ENCODE data around the gene DTNB.

The DTNB gene

DNA sequence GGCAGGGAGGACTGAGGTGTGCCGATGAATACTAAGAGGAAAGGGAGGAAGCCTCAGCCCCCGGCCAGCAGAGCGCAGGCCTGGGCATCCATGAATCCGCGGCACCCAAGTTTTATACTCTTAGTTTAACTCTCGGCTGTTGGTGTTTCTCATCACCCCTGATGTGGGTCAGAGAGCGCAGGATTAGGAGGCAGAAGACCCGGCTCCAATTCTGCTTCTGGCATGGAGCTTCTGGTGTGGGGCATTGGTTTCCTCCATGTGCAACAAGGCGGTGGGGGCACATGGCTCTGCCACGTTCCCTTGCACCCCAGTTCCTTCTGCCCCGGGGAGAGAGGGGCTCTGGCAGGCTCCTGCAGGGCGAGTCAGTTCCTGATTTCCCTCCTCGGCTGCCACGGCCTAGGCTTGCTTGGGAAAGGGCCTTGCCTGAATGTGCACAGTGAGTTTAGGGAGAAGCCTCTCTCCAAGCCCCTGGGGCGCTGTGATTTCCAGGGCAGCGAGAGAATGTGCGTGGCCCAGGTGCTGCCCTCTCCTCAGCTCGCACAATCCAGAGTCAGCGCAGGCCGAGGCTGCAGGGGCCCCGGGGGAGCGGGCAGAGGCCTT lies 295.5 kb downstream of the DTNB start:
- no peak overlapping the region for H3K4me3 ChIP-seq (ENCODE audit: low read depth in 1 of 2, low read length in 1 of 2)
- H3K4me1 ChIP-seq (ENCODE audit: control insufficient read depth in 1 of 2, insufficient read depth in 1 of 2, low read depth in 1 of 2, low read length in 1 of 2), result peaks cover 9 to 10% of the 10 kb centered on the region in 2 experiments
- no peaks in the 10 kb centered on the region for H3K9me3 ChIP-seq
- no peaks in the 10 kb centered on the region for H3K36me3 ChIP-seq
- TF ChIP-seq, protein P1, sequence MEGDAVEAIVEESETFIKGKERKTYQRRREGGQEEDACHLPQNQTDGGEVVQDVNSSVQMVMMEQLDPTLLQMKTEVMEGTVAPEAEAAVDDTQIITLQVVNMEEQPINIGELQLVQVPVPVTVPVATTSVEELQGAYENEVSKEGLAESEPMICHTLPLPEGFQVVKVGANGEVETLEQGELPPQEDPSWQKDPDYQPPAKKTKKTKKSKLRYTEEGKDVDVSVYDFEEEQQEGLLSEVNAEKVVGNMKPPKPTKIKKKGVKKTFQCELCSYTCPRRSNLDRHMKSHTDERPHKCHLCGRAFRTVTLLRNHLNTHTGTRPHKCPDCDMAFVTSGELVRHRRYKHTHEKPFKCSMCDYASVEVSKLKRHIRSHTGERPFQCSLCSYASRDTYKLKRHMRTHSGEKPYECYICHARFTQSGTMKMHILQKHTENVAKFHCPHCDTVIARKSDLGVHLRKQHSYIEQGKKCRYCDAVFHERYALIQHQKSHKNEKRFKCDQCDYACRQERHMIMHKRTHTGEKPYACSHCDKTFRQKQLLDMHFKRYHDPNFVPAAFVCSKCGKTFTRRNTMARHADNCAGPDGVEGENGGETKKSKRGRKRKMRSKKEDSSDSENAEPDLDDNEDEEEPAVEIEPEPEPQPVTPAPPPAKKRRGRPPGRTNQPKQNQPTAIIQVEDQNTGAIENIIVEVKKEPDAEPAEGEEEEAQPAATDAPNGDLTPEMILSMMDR (IDR thresholded peaks at IDR 0.05), result no peak
- peaks cover 14% of the 10 kb centered on the region for H3K27me3 ChIP-seq
- H3K27ac ChIP-seq, result no peak overlapping the region

GRCh38 chr2:25376750-25377621 lies 296.4 kb downstream of the DTNB start:
- Histone ChIP-seq H3K4me1 (ENCODE audit: control insufficient read depth in 1 of 2, insufficient read depth in 1 of 2, low read depth in 1 of 2, low read length in 1 of 2) (peaks cover 9 to 10% of the 10 kb centered on the region in 2 experiments), H3K4me3 (ENCODE audit: low read depth in 1 of 2, low read length in 1 of 2) (peak overlapping the region; percentile 23 to 40), H3K27ac (no peak overlapping the region), H3K9me3 (no peaks in the 10 kb centered on the region), H3K36me3 (no peaks in the 10 kb centered on the region), H3K27me3 (peaks cover 14% of the 10 kb centered on the region)
- TF ChIP-seq, protein P1 (IDR thresholded peaks at IDR 0.05), result peak; percentile 86

DNA sequence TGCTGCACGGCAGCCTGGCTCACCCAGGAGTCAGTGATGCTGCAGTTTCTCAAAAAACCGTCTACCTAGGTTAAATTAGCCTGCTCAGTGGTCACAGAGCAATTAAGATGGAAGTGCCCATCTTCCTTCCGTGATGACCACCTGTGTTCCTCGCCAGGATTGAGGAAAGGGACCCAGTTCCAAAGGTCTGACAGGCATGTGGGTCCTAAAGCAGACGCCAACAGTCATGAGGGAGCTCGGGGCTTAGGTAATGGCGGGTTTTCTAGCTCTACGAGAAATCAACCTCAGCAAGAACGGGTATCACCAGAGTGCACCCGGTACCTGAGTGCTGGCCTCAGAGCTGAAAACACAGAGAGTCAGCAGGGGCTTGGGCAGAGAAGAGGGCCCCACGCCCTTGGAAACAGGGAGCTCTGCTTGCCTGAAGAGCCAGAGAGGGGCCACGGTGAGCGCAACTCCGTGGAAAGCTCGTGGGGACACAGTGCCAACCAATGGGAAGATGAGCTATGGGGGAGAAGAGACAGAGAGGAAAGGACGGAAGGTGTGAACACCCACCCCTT lies 297.3 kb downstream of the DTNB start:
- H3K4me1 ChIP-seq (ENCODE audit: control insufficient read depth in 1 of 2, insufficient read depth in 1 of 2, low read depth in 1 of 2, low read length in 1 of 2), result peaks cover 9 to 10% of the 10 kb centered on the region in 2 experiments
- no peaks in the 10 kb centered on the region for H3K36me3 ChIP-seq
- H3K27ac ChIP-seq, result no peak overlapping the region
- peak overlapping the region in 1 of 2 experiments; percentile 40 for H3K4me3 ChIP-seq (ENCODE audit: low read depth in 1 of 2, low read length in 1 of 2)
- peaks cover 14% of the 10 kb centered on the region for H3K27me3 ChIP-seq
- TF ChIP-seq, protein P1 (IDR thresholded peaks at IDR 0.05), result no peak
- no peaks in the 10 kb centered on the region for H3K9me3 ChIP-seq

- no peaks in the 10 kb centered on the region for H3K9me3 ChIP-seq
- H3K36me3 ChIP-seq, result no peaks in the 10 kb centered on the region
- peaks cover 14% of the 10 kb centered on the region for H3K27me3 ChIP-seq
- H3K4me1 ChIP-seq (ENCODE audit: control insufficient read depth in 1 of 2, insufficient read depth in 1 of 2, low read depth in 1 of 2, low read length in 1 of 2), result peaks cover 9 to 10% of the 10 kb centered on the region in 2 experiments
- TF ChIP-seq, protein P1 (IDR thresholded peaks at IDR 0.05), result no peak
- H3K27ac ChIP-seq, result no peak overlapping the region
- no peak overlapping the region for H3K4me3 ChIP-seq (ENCODE audit: low read depth in 1 of 2, low read length in 1 of 2)
These were observed 297.9 kb downstream of the DTNB start for GRCh38 chr2:25375371-25375988.

DNA sequence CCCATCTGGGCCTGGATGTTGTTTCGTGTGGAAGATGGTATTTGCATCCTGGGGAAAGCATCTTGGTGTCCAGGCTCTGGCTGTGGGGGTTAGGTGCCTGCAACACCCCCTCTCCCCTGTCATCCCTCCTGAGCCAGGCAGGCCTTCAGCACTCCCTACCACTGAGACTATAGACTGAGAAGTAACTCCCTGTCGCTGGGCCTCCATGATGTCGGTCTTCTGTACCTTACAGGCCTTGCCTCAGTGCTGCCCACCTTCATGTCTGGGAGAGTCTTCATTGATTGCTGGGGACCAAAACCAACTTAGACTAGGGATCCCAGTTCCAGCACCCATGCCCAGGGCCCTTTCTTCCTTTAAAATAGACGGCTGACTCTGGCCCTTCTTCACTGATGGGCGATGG lies 298.6 kb downstream of the DTNB start:
- Histone ChIP-seq H3K9me3 (no peaks in the 10 kb centered on the region), H3K27me3 (peaks cover 14% of the 10 kb centered on the region), H3K27ac (no peak overlapping the region), H3K4me3 (ENCODE audit: low read depth in 1 of 2, low read length in 1 of 2) (no peak overlapping the region), H3K4me1 (ENCODE audit: control insufficient read depth in 1 of 2, insufficient read depth in 1 of 2, low read depth in 1 of 2, low read length in 1 of 2) (peaks cover 9 to 10% of the 10 kb centered on the region in 2 experiments), H3K36me3 (no peaks in the 10 kb centered on the region)
- TF ChIP-seq, protein P1 (IDR thresholded peaks at IDR 0.05), result no peak

Data from neutrophil (primary cell).